Breast epithelium (tissue), 3 donors: Measurements from ENCODE around the gene DNAH17.

ENCODE experiments used
- CTCF ChIP-seq, 3 donors: fragments of 450-650 bp; IDR thresholded peaks; one replicate each; pipeline ENCODE4 v1.5.1; 2016 to 2017; ENCODE audit warnings: antibody characterized with exemption in 3 of 3, mild to moderate bottlenecking in 3 of 3, moderate library complexity in 3 of 3
- POLR2A ChIP-seq: fragments of 450-650 bp; IDR thresholded peaks from one replicate; pipeline ENCODE4 v1.6.1; 2016; ENCODE audit warnings: antibody characterized with exemption, mild to moderate bottlenecking, moderate library complexity
- POLR2AphosphoS5 ChIP-seq, 3 donors: sonication (generic); formaldehyde crosslinking; IDR thresholded peaks; one replicate each; pipeline ENCODE4 v1.6.1; 2017; ENCODE audit warnings: antibody characterized with exemption in 3 of 3

GRCh38 chr17:78396441-78397337 lies 180.5 kb downstream of the DNAH17 start:
- TF ChIP-seq CTCF (IDR thresholded peaks at IDR 0.05) (no peak), POLR2A (no peak), POLR2AphosphoS5 (IDR thresholded peaks at IDR 0.05) (peak in 1 of 3 donors; percentile 20)
